ENCODE data around the gene ITFG1. TPM values are rescaled to one million over a fixed set of nuclear protein-coding genes. Genes with fewer than 3 reads are reported as not detected.

ITFG1 gene
- total RNA-seq, 1 experiment from 2014 or later = 38.2 TPM

- no peaks in the 10 kb centered on the region for H3K36me3 Mint-ChIP-seq (ENCODE audit: insufficient read depth, unreplicated experiment)
- H3K27ac Mint-ChIP-seq (ENCODE audit: unreplicated experiment) = no peak overlapping the region
- H3K9me3 ChIP-seq = no peaks in the 10 kb centered on the region
- H3K36me3 ChIP-seq (ENCODE audit: control insufficient read depth, insufficient read depth, low read length) = no peaks in the 10 kb centered on the region
- no peak for DNase-seq
- no peaks in the 10 kb centered on the region for H3K4me1 Mint-ChIP-seq (ENCODE audit: low read depth, unreplicated experiment)
- H3K4me1 ChIP-seq = no peaks in the 10 kb centered on the region
- TF ChIP-seq CTCF (IDR thresholded peaks at IDR 0.05; ENCODE audit: insufficient read depth in 1 of 2, low read depth in 1 of 2, low read length in 1 of 2, severe bottlenecking in 1 of 2, unreplicated experiment in 1 of 2) = no peak
- no peaks in the 10 kb centered on the region for H3K27me3 ChIP-seq (replicated peaks; ENCODE audit: control insufficient read depth, insufficient read depth, low read length)
- no TSS peak for BruUV-seq (replicated peaks)
- peaks cover 15% of the 10 kb centered on the region for H3K9me3 Mint-ChIP-seq (ENCODE audit: unreplicated experiment)
- no peak overlapping the region for H3K4me3 Mint-ChIP-seq (ENCODE audit: unreplicated experiment)
- POLR2A ChIA-PET = no interaction called here
- H3K4me3 ChIP-seq (ENCODE audit: low read depth, low read length) = no peak overlapping the region
- no peaks in the 10 kb centered on the region for H3K27me3 Mint-ChIP-seq (ENCODE audit: insufficient read depth, unreplicated experiment)
- intact Hi-C loops (cut with micrococcal nuclease; ENCODE audit: unreplicated experiment) = no loop called here
- CTCF ChIA-PET = no interaction called here
Observed at GRCh38 chr16:47320546-47321310, 140.1 kb downstream of the ITFG1 start.

- Histone ChIP-seq H3K4me3 (ENCODE audit: low read depth, low read length) (no peak overlapping the region), H3K4me1 (no peaks in the 10 kb centered on the region), H3K27me3 (replicated peaks; ENCODE audit: control insufficient read depth, insufficient read depth, low read length) (no peaks in the 10 kb centered on the region), H3K36me3 (ENCODE audit: control insufficient read depth, insufficient read depth, low read length) (no peaks in the 10 kb centered on the region), H3K9me3 (no peaks in the 10 kb centered on the region)
- Mint-ChIP-seq H3K4me3 (ENCODE audit: unreplicated experiment) (no peak overlapping the region), H3K36me3 (ENCODE audit: insufficient read depth, unreplicated experiment) (no peaks in the 10 kb centered on the region), H3K9me3 (ENCODE audit: unreplicated experiment) (no peaks in the 10 kb centered on the region), H3K4me1 (ENCODE audit: low read depth, unreplicated experiment) (no peaks in the 10 kb centered on the region), H3K27me3 (ENCODE audit: insufficient read depth, unreplicated experiment) (no peaks in the 10 kb centered on the region), H3K27ac (ENCODE audit: unreplicated experiment) (no peak overlapping the region)
- CTCF ChIA-PET = no interaction called here
- POLR2A ChIA-PET = no interaction called here
- BruUV-seq (replicated peaks) = no TSS peak
- no peak for TF ChIP-seq CTCF (IDR thresholded peaks at IDR 0.05; ENCODE audit: insufficient read depth in 1 of 2, low read depth in 1 of 2, low read length in 1 of 2, severe bottlenecking in 1 of 2, unreplicated experiment in 1 of 2)
- intact Hi-C loops (cut with micrococcal nuclease; ENCODE audit: unreplicated experiment) = no loop called here
- DNase-seq = no peak
Observed at GRCh38 chr16:47317465-47318240, 143.2 kb downstream of the ITFG1 start.

- ChIA-PET POLR2A (no interaction called here), CTCF (no interaction called here)
- no TSS peak for BruUV-seq (replicated peaks)
Observed at GRCh38 chr16:47316442-47317015, 144.3 kb downstream of the ITFG1 start.

More at GRCh38 chr16:47316442-47317015, 144.3 kb downstream of the ITFG1 start:
- H3K27me3 Mint-ChIP-seq (ENCODE audit: insufficient read depth, unreplicated experiment) = no peaks in the 10 kb centered on the region
- Histone ChIP-seq H3K27me3 (replicated peaks; ENCODE audit: control insufficient read depth, insufficient read depth, low read length) (no peaks in the 10 kb centered on the region), H3K4me1 (no peaks in the 10 kb centered on the region), H3K36me3 (ENCODE audit: control insufficient read depth, insufficient read depth, low read length) (no peaks in the 10 kb centered on the region), H3K9me3 (no peaks in the 10 kb centered on the region), H3K4me3 (ENCODE audit: low read depth, low read length) (no peak overlapping the region)
- intact Hi-C loops (cut with micrococcal nuclease; ENCODE audit: unreplicated experiment) = no loop called here
- DNase-seq = no peak
- no peaks in the 10 kb centered on the region for H3K4me1 Mint-ChIP-seq (ENCODE audit: low read depth, unreplicated experiment)
- H3K36me3 Mint-ChIP-seq (ENCODE audit: insufficient read depth, unreplicated experiment) = no peaks in the 10 kb centered on the region
- no peak for TF ChIP-seq CTCF (IDR thresholded peaks at IDR 0.05; ENCODE audit: insufficient read depth in 1 of 2, low read depth in 1 of 2, low read length in 1 of 2, severe bottlenecking in 1 of 2, unreplicated experiment in 1 of 2)
- no peak overlapping the region for H3K27ac Mint-ChIP-seq (ENCODE audit: unreplicated experiment)
- H3K4me3 Mint-ChIP-seq (ENCODE audit: unreplicated experiment) = no peak overlapping the region
- H3K9me3 Mint-ChIP-seq (ENCODE audit: unreplicated experiment) = no peaks in the 10 kb centered on the region
